ENCODE data around the gene LAMC3.

Gene LAMC3

GRCh38 chr9:130972277-130972956, 36.6 kb upstream of the LAMC3 start:
- no peak for DNase-seq (ENCODE audit: low read depth)
- H3K4me3 ChIP-seq (replicated peaks; ENCODE audit: low read depth, low read length), result no peak overlapping the region
- TF ChIP-seq CTCF (IDR thresholded peaks at IDR 0.05; ENCODE audit: low read length, missing control alignments), result no peak

GRCh38 chr9:130972957-130973685, 35.9 kb upstream of the LAMC3 start:
- H3K4me3 ChIP-seq (replicated peaks; ENCODE audit: low read depth, low read length), result no peak overlapping the region
- no peak for DNase-seq (ENCODE audit: low read depth)
- no peak for TF ChIP-seq CTCF (IDR thresholded peaks at IDR 0.05; ENCODE audit: low read length, missing control alignments)

GRCh38 chr9:130973686-130974281, 35.2 kb upstream of the LAMC3 start:
- DNase-seq (ENCODE audit: low read depth), result no peak
- no peak for TF ChIP-seq CTCF (IDR thresholded peaks at IDR 0.05; ENCODE audit: low read length, missing control alignments)
- no peak overlapping the region for H3K4me3 ChIP-seq (replicated peaks; ENCODE audit: low read depth, low read length)

- H3K4me3 ChIP-seq (replicated peaks; ENCODE audit: low read depth, low read length), result no peak overlapping the region
- TF ChIP-seq CTCF (IDR thresholded peaks at IDR 0.05; ENCODE audit: low read length, missing control alignments), result no peak
- no peak for DNase-seq (ENCODE audit: low read depth)
Measured at GRCh38 chr9:130974697-130975096, 34.3 kb upstream of the LAMC3 start.

- no peak for TF ChIP-seq CTCF (IDR thresholded peaks at IDR 0.05; ENCODE audit: low read length, missing control alignments)
- no peak for DNase-seq (ENCODE audit: low read depth)
- no peak overlapping the region for H3K4me3 ChIP-seq (replicated peaks; ENCODE audit: low read depth, low read length)
Measured at GRCh38 chr9:130975156-130975555, 33.8 kb upstream of the LAMC3 start.

- no peak for DNase-seq (ENCODE audit: low read depth)
- no peak overlapping the region for H3K4me3 ChIP-seq (replicated peaks; ENCODE audit: low read depth, low read length)
- TF ChIP-seq CTCF (IDR thresholded peaks at IDR 0.05; ENCODE audit: low read length, missing control alignments), result no peak
Measured at GRCh38 chr9:130975932-130976841, 32.8 kb upstream of the LAMC3 start.

Measured in fibroblast of pulmonary artery (primary cell).